Subcutaneous adipose tissue (tissue), 4 donors: ENCODE measurements around the gene EFCC1. TPM values are rescaled to one million over a fixed set of nuclear protein-coding genes. Genes with fewer than 3 reads are reported as not detected.

Experiments
- CTCF ChIP-seq: fragments of 450-650 bp; IDR thresholded peaks from one replicate; pipeline ENCODE4 v1.5.1; 2016; ENCODE audit warnings: low read depth, mild to moderate bottlenecking, control low read depth, antibody characterized with exemption, moderate library complexity
- total RNA-seq, 4 donors: library from RNA; depleted of rRNA; stranded (reverse); fragments of >200 nt; gene quantifications; one replicate each; pipeline ENCODE4 v1.1.0, GENCODE V29; 2016

The EFCC1 gene
- total RNA-seq, 4 donors from 2014 or later: 0.33 to 3.8 (median 0.72) TPM

DNA sequence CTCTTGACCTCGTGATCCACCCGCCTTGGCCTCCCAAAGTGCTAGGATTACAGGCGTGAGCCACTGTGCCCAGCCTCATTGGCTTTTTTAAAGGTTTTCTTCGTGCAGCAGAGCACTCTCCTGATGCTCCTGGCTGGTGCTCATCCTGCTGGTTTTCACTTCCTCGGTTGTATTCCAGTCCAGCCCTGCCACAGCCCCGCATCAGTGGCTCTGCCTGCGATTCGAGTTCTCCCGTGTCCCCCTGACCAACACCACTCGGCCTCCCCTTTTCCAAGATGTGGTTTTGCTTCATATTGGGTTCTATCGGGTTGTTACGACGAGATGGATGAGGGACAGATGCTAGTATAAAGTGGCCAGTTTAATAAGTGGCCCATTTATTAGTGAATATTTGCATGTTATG, 27.8 kb downstream of the EFCC1 start:
- no peak for TF ChIP-seq CTCF

- TF ChIP-seq CTCF: no peak
Observed at GRCh38 chr3:129030611-129031010, 29.5 kb downstream of the EFCC1 start.

DNA sequence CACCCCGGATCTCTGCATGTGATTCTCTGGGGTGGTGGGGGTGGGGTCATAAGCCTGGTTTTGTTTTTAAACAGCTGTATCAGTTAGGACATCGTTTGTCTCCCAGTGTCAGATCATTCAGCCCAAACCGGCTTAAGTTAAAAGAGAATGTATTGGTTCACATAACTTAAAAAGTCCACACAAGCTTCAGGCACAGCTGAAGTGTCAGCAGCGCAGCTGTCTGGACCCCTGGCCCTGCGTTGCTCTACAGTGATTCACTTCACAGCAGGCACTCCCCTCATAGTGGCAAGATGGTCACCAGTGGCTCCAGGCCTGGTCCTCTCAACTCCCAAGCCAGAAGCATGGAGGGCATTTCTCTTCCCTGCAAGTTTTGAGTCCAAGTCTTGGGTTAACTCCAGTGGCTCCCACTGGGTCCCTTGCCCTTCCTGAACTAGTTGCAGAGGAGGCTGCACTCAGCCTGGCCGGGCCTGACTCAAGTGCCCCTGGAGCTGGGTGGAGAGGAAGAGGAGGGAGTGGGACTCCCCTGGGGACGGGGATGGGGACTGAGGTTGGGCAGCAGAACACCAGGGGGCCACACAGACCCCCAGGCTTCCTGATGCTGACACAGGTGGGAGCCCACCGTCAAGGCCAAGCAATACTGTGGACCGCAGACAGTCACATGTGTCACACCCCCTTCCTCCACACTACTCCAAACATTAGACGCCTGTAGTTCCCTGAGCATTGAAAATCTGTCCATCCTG, 30.5 kb downstream of the EFCC1 start:
- TF ChIP-seq CTCF: no peak

- no peak for TF ChIP-seq CTCF
Observed at GRCh38 chr3:129032716-129033115, 31.6 kb downstream of the EFCC1 start.

DNA sequence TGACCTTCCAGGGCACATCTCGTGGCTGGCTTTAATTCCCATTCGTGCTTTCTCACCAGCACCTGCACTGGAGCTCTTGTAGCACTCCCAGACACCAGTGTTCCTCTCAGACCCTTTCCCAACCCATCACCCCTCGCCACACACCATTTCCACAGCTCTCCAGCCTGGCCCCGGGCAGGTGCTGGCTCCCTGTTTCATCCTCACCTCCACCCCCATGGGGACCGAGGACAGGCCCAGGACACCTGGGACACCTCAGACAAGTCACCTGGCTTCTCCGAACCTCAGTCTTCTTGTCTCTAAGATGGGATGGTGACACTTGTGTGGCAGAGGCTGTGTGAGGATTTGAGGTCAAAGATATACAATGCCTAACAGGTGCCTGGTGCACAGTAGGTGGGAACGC, 32.0 kb downstream of the EFCC1 start:
- no peak for TF ChIP-seq CTCF

DNA sequence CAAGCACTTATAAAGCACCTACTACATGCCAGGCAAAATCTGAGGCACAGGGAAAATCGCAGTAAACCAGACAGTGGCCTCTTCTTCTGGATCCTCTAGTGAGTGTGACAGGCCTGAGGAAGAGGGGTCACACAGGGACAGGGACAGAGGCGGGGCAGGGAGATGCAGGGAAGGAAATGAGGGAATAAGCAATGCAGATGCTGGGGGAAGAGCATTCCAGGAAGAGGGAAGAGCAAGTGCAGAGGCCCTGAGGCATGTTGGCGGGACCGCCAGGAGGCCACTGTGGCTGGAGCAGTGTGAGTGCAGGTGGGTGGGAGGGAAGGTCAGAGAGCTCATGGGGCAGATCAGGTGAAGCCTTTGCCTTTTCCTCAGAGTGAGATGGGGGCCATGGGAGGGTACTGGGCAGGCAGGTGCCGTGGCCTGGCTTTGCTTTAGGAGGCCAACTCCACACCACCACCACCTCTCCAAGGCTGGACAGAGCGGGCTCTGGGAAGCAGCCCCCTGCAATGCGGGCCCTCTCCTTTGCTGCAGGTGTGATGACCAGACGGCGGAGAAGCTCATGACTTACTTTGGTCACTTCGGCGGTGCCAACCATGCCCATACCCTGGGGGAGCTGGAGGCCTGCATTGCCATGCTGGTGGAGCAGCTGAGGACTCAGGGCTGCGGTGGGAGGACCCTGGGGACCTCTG, 32.7 kb downstream of the EFCC1 start:
- TF ChIP-seq CTCF: no peak

DNA sequence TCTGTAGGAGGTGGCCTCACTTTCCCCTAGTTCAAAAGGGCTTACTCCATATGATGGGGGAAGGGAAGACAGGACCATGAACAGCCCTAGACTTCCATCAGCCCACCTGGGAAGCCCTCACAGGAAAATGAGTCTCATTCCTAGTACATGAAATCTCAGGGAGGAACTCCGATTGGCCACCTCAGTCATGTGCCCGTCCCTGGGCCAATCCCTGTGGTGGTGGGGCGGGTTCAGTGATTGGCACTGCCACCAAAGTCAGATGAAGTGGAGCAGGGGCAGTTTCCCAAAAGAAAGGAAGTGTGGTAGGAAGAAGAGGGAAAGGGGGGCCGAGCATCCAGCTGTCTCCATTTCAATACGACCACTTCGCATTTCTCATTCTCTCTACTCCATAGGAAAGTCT, 33.5 kb downstream of the EFCC1 start:
- TF ChIP-seq CTCF: no peak
